22Rv1 (cell line): ENCODE results near the gene DIO2.
A peak's percentile ranks its signal among the peaks of the same experiment; 100 is the strongest.

Experiments used
- H3K27ac ChIP-seq: fragments of 450-650 bp; 2 replicates; pipeline ENCODE4 v1.5.1; 2017
- CTCF ChIP-seq: fragments of 450-650 bp; IDR thresholded peaks from 2 replicates; pipeline ENCODE4 v1.5.1; 2017; ENCODE audit warnings: mild to moderate bottlenecking
- ZFX ChIP-seq: fragments of 450-650 bp; IDR thresholded peaks from 2 replicates; pipeline ENCODE4 v1.6.1; 2017; ENCODE audit warnings: antibody characterized with exemption, borderline replicate concordance

Gene DIO2

DNA sequence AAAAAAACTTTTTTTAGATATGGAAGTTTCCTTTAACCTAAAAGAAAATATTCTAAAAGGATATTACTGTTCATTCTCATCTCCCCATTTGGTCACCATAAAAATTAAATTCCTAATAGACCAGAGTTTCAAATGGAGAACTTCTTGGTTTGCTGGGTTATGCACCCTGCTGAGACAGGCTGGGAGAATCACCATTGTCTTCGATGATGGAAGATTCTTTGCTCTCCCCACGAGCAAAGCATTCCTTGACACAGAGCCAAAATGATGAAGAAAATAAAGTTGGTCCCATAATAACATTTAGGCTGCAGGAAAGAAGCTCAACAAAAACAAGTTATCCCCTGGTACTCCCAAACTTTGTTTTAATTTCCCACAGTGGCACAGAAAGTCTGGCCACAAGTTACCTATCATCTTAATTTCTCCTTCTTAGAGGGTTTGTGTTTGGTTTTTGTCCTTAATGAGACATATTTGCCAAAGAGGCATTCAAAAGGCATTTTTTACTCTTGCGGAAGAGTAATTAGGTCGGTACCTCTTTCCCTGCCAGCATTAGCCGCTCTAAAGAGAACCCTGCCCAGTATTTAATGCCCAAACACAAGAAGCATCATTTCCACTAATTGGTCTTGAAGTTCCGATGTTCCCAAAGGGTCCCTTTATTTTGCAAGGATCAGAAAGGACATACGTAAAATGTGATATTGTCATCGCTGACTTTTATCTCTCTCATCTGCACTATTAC, 4.8 kb downstream of the DIO2 start:
- TF ChIP-seq ZFX (no peak), CTCF (no peak)
- no peak overlapping the region for H3K27ac ChIP-seq

- TF ChIP-seq CTCF (peak; percentile 84), ZFX (no peak)
- no peak overlapping the region for H3K27ac ChIP-seq
These were observed 8.3 kb downstream of the DIO2 start for GRCh38 chr14:80202888-80203562.

DNA sequence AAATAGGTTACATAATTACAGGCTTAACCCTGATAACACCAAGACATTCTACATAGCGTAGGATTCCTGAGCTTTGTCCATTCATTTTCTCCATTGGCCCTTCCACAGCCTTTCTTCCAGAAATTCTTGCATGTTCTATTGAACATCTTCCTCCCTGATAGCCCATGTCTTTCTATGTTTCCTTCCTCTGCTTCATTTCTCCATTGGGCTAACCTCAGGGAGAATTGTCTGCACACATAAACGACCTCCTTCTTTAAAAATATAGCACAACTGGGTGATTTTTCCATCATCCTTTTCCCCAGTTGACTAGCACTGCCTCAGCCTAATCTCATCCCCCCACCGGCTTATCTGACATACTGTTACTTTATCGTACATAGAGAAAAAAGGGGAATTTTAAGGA, 11.2 kb downstream of the DIO2 start:
- TF ChIP-seq CTCF, result no peak
- no peak for TF ChIP-seq ZFX
- H3K27ac ChIP-seq, result no peak overlapping the region

DNA sequence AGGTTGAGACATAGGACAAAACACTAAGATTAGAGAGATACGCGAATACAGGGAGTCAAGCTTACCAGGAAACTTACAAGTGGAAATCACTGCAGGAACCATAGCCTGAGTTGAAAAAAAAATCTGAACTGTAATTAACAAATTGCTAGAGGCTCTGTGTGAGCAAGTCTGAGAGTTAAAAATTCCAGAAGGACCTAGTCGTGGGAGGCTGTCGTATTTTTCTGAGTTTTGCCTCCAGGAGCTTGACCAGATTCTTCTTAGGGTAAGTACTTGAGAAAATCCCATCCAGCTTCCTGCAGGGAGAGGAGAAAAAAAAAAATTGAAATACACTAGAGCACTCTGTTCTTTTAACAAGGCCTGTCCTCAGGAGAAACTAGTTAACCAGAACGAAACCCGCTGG, 22.7 kb downstream of the DIO2 start:
- TF ChIP-seq ZFX (no peak), CTCF (no peak)
- H3K27ac ChIP-seq, result no peak overlapping the region

DNA sequence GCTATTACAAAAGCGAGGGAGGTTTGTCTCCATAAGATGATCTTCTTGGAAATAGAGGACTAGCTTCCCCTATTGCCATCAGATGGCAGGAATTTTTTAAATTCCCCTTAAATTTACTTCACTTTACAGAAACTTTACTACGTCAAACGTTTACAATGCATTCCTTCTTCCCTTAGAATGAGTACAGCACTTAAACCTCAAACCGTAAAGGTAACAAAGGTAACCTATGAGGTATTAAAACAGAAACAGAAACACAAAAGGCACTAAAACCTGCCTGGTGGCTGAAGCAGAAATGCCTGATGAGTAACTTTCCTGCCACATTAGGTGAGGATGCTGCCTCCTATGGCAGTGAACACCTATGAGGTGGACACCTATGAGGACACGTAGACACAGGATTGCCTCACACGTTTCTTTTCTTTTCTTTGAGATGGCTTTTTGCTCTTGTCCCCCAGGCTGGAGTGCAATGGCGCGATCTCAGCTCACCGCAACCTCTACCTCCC, 25.0 kb downstream of the DIO2 start:
- TF ChIP-seq ZFX (no peak), CTCF (no peak)
- no peak overlapping the region for H3K27ac ChIP-seq

DNA sequence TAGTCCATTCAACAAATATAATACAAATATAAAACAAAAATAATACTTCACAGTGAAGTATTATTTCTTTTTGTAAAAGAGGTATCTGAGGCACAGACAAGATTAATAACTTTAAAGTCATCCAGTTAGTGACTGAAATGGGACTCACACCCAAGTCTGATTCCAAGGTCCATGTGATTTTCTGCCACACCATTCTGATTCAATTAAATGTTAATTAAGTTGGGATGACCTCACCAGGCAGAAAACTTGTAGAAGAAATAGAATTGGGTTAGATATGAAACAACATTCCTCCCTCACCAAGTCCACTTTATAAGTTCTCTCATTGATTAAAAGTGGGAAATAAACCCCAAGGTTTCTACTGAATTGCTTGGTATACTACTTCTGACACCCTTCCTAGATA, 34.4 kb downstream of the DIO2 start:
- no peak overlapping the region for H3K27ac ChIP-seq
- no peak for TF ChIP-seq ZFX
- no peak for TF ChIP-seq CTCF
